ENCODE measurements around the gene ZNF598.
A peak's percentile ranks its signal among the peaks of the same experiment; 100 is the strongest.

Gene ZNF598

DNA sequence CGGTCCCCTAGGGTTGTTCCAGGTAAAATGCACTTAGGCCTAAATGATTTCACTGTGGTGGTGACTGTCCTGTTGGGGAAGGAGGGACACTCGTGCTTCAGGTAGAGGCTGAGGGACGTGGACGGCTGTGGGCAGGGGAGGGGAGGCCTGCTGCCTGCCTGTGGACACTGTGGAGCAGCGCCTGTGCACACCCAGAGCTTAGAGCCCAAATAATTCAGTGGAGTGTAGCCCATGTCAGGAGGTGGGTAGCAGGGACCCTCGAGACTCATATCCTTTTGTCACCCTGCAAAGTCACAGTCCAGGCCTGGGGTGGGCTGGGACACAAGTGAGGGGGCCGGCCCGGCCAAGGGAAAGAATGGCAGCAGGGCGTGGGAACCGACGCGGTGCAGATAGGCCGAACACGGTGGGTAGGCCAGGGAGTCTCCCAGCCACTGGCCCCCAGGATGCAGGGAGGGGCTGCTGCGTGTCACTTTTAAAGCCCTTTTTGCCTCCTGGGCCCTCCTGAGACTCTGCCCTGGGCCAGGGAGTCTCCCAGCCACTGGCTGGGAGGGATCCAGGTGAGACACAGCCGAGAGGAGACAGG, 16.3 kb upstream of the ZNF598 start:
- 0 out of 2 replicates have a peak overlapping the region, but pooled peaks have one; percentile 80 for H3K27ac ChIP-seq
- TF ChIP-seq, protein P1, sequence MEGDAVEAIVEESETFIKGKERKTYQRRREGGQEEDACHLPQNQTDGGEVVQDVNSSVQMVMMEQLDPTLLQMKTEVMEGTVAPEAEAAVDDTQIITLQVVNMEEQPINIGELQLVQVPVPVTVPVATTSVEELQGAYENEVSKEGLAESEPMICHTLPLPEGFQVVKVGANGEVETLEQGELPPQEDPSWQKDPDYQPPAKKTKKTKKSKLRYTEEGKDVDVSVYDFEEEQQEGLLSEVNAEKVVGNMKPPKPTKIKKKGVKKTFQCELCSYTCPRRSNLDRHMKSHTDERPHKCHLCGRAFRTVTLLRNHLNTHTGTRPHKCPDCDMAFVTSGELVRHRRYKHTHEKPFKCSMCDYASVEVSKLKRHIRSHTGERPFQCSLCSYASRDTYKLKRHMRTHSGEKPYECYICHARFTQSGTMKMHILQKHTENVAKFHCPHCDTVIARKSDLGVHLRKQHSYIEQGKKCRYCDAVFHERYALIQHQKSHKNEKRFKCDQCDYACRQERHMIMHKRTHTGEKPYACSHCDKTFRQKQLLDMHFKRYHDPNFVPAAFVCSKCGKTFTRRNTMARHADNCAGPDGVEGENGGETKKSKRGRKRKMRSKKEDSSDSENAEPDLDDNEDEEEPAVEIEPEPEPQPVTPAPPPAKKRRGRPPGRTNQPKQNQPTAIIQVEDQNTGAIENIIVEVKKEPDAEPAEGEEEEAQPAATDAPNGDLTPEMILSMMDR (IDR thresholded peaks at IDR 0.05), result no peak

DNA sequence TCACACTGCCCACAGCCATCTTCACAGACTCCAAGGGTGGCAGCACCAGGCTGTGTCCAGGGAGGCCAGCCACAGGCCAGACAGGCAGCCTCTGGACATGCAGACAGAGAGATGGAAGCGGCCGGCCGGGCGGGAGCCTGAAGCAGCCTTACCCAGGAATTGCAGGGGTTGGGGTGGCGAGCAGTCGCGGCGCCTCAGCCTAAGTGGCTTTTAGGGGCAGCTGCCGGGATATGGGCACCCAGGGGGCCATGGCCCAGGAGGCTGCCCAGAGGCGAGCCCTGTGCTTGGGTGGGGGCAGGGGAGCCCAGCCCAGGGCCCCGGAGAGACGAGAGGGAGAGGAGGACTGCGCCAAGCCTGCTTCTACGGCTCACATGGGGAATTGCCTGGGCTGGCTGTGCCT, 15.6 kb upstream of the ZNF598 start:
- TF ChIP-seq ZFX (IDR thresholded peaks at IDR 0.05; ENCODE audit: borderline replicate concordance), result no peak
- TF ChIP-seq, protein P1 (IDR thresholded peaks at IDR 0.05), result no peak

DNA sequence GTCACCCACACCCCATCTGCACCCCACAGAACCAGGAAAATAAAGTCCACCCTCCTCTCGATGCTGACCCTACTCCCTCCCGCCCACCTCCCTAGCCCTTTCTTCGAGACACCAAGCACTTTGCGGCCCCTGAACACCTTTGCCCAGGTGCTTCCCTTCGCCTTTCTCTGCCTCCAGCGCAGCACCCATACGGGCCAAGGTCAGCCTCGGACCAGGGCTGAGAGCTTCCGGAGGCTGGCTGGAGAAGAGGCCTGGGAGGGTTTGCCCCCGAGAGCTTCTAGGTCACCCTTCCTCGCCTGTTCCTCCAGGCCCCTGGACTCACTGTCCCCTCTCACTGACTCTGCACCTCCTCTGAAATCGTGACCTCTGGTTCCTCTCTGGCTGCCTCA, 14.4 kb upstream of the ZNF598 start:
- no peak overlapping the region for H3K27ac ChIP-seq
- TF ChIP-seq ZFX (IDR thresholded peaks at IDR 0.05; ENCODE audit: borderline replicate concordance), result no peak
- TF ChIP-seq, protein P1 (IDR thresholded peaks at IDR 0.05), result no peak

More for the DNA sequence above, 15.6 kb upstream of the ZNF598 start:
- no peak overlapping the region for H3K27ac ChIP-seq

DNA sequence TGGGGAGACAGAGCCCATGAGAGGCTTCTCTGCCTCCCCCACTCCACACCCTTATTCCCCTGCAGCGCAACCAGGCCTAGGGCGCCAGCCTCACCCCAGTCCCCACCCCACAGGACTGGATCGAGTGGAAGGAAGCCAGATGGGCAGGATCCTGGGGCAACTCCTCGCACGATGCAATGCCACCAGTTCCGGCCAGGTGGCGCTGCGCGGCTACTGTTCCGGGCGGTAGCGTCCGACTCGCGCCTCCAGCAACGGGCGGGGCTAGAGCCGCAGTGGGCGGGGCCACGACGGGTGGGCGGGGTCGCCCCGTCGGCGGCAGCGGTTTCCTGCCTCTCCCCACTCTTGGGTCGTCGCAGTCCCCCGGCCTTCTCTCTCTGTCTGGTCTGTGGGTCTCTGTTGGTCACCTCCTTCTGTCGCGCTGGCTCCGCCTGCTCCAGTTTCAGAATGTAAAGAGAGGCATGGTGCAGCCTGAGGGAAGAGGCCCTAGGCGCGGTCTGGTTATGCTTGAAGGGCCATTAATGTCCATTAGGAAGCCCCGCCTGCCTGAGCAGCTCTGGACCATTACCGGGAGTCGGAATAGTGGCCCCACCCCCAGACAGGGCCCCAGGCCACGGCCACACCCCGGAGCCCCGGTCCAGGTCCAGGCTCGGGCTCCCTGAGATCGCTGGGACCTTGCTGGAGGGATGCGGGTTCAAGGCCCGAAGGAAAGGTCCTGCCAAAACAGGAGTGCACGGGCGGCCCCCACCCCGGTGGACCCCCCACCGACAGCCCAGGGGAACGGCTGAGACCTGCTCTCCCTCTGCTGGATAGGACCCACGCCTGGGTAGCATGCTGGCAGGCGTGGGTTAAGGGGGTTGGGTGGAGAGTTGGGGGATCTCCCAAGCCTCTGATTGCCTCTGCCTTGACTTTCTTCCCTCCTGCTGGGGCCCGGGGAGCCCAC, 13.7 kb upstream of the ZNF598 start:
- no peak for TF ChIP-seq ZFX (IDR thresholded peaks at IDR 0.05; ENCODE audit: borderline replicate concordance)
- TF ChIP-seq, protein P1 (IDR thresholded peaks at IDR 0.05), result peak; percentile 94
- peak overlapping the region; percentile 61 for H3K27ac ChIP-seq

DNA sequence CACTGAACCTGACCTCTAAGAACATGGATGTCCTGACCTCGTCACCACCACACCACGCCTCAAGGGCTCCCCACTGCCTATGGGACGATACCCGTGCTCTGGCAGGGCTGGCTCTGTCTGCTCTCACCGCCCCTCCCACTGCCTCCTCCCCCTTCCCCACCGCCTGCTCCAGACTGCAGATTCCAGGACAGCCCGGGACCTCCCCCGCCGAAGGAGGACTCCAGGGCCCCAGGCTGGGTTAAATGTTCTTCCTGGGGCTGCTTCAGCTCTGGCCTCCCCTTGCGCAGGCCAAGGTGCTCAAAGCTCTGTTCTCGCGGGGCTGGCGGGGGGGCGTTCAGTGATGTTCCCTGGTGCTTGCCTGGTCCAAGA, 13.1 kb upstream of the ZNF598 start:
- TF ChIP-seq, protein P1 (IDR thresholded peaks at IDR 0.05), result no peak
- no peak for TF ChIP-seq ZFX (IDR thresholded peaks at IDR 0.05; ENCODE audit: borderline replicate concordance)
- peak overlapping the region; percentile 61 for H3K27ac ChIP-seq

DNA sequence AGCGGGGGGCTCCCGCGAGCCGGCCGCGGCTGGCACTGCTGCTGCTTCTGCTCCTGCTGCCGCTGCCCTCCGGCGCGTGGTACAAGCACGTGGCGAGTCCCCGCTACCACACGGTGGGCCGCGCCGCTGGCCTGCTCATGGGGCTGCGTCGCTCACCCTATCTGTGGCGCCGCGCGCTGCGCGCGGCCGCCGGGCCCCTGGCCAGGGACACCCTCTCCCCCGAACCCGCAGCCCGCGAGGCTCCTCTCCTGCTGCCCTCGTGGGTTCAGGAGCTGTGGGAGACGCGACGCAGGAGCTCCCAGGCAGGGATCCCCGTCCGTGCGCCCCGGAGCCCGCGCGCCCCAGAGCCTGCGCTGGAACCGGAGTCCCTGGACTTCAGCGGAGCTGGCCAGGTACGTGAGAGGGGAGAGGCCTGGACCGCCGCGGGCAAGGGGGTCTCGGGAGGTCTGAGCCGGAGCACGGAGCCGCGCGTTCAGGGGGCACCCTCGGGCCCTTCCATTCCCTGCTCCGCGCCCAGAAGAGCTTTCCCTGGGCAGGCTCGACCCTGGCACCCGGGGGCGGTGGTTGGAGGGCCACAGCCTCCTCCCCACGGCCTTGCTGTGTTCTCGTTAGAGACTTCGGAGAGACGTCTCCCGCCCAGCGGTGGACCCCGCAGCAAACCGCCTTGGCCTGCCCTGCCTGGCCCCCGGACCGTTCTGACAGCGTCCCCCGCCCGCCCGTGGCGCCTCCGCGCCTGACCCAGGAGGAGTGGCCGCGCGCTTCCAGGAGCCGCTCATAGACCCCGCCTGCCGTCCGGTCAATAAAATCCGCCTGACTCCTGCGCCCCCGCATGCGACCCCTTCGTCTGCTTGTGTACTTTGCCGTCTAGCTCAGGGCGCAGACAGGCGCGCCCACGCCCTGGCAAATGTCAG, 10.6 kb upstream of the ZNF598 start:
- no peak for TF ChIP-seq ZFX (IDR thresholded peaks at IDR 0.05; ENCODE audit: borderline replicate concordance)
- TF ChIP-seq, protein P1 (IDR thresholded peaks at IDR 0.05), result no peak
- no peak overlapping the region for H3K27ac ChIP-seq

Data from 22Rv1 (cell line).